PC-9 (cell line): ENCODE results near the gene GDE1. TPM values are rescaled to one million over a fixed set of nuclear protein-coding genes. Genes with fewer than 3 reads are reported as not detected.

Experiments
- BruUV-seq: library from RNA; stranded (reverse); fragments of 400-500 nt; replicated peaks from 2 replicates; lab custom pipeline; 2021; lab: Mats Ljungman, UMichigan
- CTCF ChIA-PET: fragments of 300-600 bp; sonication (Branson Sonifier 250); formaldehyde crosslinking; loops from one replicate; lab custom pipeline; 2022; ENCODE audit warnings: antibody characterized with exemption; lab: Charles Lee
- POLR2A ChIA-PET: fragments of 300-600 bp; sonication (Branson Sonifier 250); formaldehyde crosslinking; loops from one replicate; lab custom pipeline; 2022; ENCODE audit warnings: antibody characterized with exemption; ENCODE audit not compliant: unreplicated experiment; lab: Charles Lee
- DNase-seq, 2 experiments: peaks; one replicate each; pipeline versions ENCODE4 v3.0.0 to v3.0.0-alpha.2; 2015 to 2022; ENCODE audit warnings: mixed read lengths in 1 of 2
- H2AFZ ChIP-seq: fragments of 200-600 bp; sonication (generic); 2 replicates; pipeline ENCODE4 v1.8.1; 2017; ENCODE audit warnings: antibody characterized with exemption
- H3F3A ChIP-seq: fragments of 200-600 bp; sonication (generic); 2 replicates; pipeline ENCODE4 v1.8.1; 2017; ENCODE audit warnings: antibody characterized with exemption, mild to moderate bottlenecking, low read depth; ENCODE audit not compliant: insufficient read depth
- H3K27ac ChIP-seq: fragments of 200-600 bp; sonication (generic); 2 replicates; pipeline ENCODE4 v1.6.1; 2016; ENCODE audit warnings: mixed run types
- H3K27me3 ChIP-seq: fragments of 200-600 bp; sonication (generic); 2 replicates; pipeline ENCODE4 v1.6.1; 2016; ENCODE audit warnings: low read depth, mixed run types; ENCODE audit not compliant: insufficient read depth
- H3K36me3 ChIP-seq: fragments of 200-600 bp; sonication (generic); 2 replicates; pipeline ENCODE4 v1.6.1; 2016; ENCODE audit warnings: low read depth, mixed run types
- H3K4me1 ChIP-seq: fragments of 200-600 bp; sonication (generic); replicated peaks from 2 replicates; pipeline ENCODE4 v1.6.1; 2016; ENCODE audit warnings: mixed run types; ENCODE audit not compliant: insufficient read depth
- H3K4me2 ChIP-seq: fragments of 200-600 bp; sonication (generic); 2 replicates; pipeline ENCODE4 v1.6.1; 2017; ENCODE audit warnings: mixed run types
- H3K4me3 ChIP-seq: fragments of 200-600 bp; sonication (generic); 2 replicates; pipeline ENCODE4 v1.6.1; 2016; ENCODE audit warnings: mixed run types
- H3K79me2 ChIP-seq: fragments of 200-600 bp; sonication (generic); 2 replicates; pipeline ENCODE4 v1.6.1; 2017; ENCODE audit warnings: low read depth, mixed run types
- H3K9me2 ChIP-seq: fragments of 200-600 bp; sonication (generic); 2 replicates; pipeline ENCODE4 v1.8.1; 2017; ENCODE audit warnings: mild to moderate bottlenecking; ENCODE audit not compliant: insufficient read depth
- H3K9me3 ChIP-seq: fragments of 200-600 bp; sonication (generic); 2 replicates; pipeline ENCODE4 v1.8.1; 2016; ENCODE audit warnings: low read depth; ENCODE audit not compliant: insufficient read depth
- H4K20me1 ChIP-seq: fragments of 200-600 bp; sonication (generic); 2 replicates; pipeline ENCODE4 v1.8.1; 2017; ENCODE audit not compliant: insufficient read depth
- CTCF ChIP-seq: fragments of 200-600 bp; sonication (generic); conservative IDR thresholded peaks from 2 replicates; pipeline ENCODE4 v1.6.1; 2017; ENCODE audit warnings: mixed run types, antibody characterized with exemption, mild to moderate bottlenecking, moderate library complexity
- EZH2 ChIP-seq: fragments of 200-600 bp; sonication (generic); IDR thresholded peaks from 2 replicates; pipeline ENCODE4 v1.8.0; 2017; ENCODE audit warnings: antibody characterized with exemption, low read depth
- intact Hi-C: fragments of 100-400 bp; cut with micrococcal nuclease; formaldehyde crosslinking; loops from one replicate; pipeline ENCODE4 v1.10.0; 2022; ENCODE audit not compliant: unreplicated experiment
- total RNA-seq: library from RNA; stranded (reverse); gene quantifications from 2 replicates; pipeline ENCODE4 v1.2.3, GENCODE V29; 2021

The GDE1 gene
- total RNA-seq, 1 experiment from 2014 or later = 154 TPM

- POLR2A ChIA-PET = interaction anchor here (0.5 to 0.6 kb wide), 3 partner anchors 43 to 420 kb away, joined by 3 to 4 read pairs (median 3); no protein-coding TSS in a partner anchor
- Histone ChIP-seq H3K27ac (no peak overlapping the region), H3K9me2 (no peaks in the 10 kb centered on the region), H4K20me1 (no peaks in the 10 kb centered on the region), H3K9me3 (no peaks in the 10 kb centered on the region), H3K79me2 (no peaks in the 10 kb centered on the region), H3K4me3 (no peak overlapping the region), H3K27me3 (no peaks in the 10 kb centered on the region), H3K36me3 (no peaks in the 10 kb centered on the region), H3F3A (peaks cover 9% of the 10 kb centered on the region; the same call in 1 of the 2 replicates), H3K4me1 (no peaks in the 10 kb centered on the region; the same call in 1 of the 2 replicates), H3K4me2 (peak overlapping the region; percentile 80; the same call in 1 of the 2 replicates), H2AFZ (peak overlapping the region; percentile 81; the same call in 1 of the 2 replicates)
- CTCF ChIA-PET = interaction anchor here (1.0 to 1.1 kb wide), 2 partner anchors 28 to 39 kb away, joined by 6 read pairs; no protein-coding TSS in a partner anchor
- intact Hi-C loops = loop anchor here (5.0 kb wide), 2 partner anchors 49 to 746 kb away; no protein-coding TSS in a partner anchor
- no peak for DNase-seq
- no peak for TF ChIP-seq CTCF
- no peak for TF ChIP-seq EZH2
- BruUV-seq = TSS peak; percentile 53
Observed at GRCh38 chr16:19555938-19556771, 34.3 kb upstream of the GDE1 start.

- no peaks in the 10 kb centered on the region for H3K36me3 ChIP-seq
- H2AFZ ChIP-seq = peak within 1 kb of the TSS; percentile 81
- H3K9me3 ChIP-seq = no peaks in the 10 kb centered on the region
- TF ChIP-seq CTCF (peak; percentile 62), EZH2 (no peak)
- H3K27me3 ChIP-seq = no peaks in the 10 kb centered on the region
- no TSS peak for BruUV-seq
- no peak within 1 kb of the TSS for H3K27ac ChIP-seq
- H3F3A ChIP-seq = peaks cover 9% of the 10 kb centered on the region; the same call in 1 of the 2 replicates
- peak within 1 kb of the TSS; percentile 61 for H3K4me3 ChIP-seq
- POLR2A ChIA-PET = interaction anchor here (0.6 to 0.7 kb wide), 4 partner anchors 371 to 754 kb away, joined by 3 to 5 read pairs (median 3); no protein-coding TSS in a partner anchor
- H3K4me1 ChIP-seq = no peaks in the 10 kb centered on the region; the same call in 1 of the 2 replicates
- CTCF ChIA-PET = interaction anchor here (0.7 to 1.1 kb wide), 3 partner anchors 28 to 351 kb away, joined by 3 to 6 read pairs (median 6); no protein-coding TSS in a partner anchor
- peak; percentile 73 to 92 for DNase-seq
- H3K79me2 ChIP-seq = no peaks in the 10 kb centered on the region
- no peaks in the 10 kb centered on the region for H4K20me1 ChIP-seq
- intact Hi-C loops = loop anchor here (5.0 kb wide), 2 partner anchors 48 to 747 kb away; no protein-coding TSS in a partner anchor
- H3K9me2 ChIP-seq = no peaks in the 10 kb centered on the region
- H3K4me2 ChIP-seq = peak within 1 kb of the TSS; percentile 80
Observed at GRCh38 chr16:19555186-19555937, 33.5 kb upstream of the GDE1 start, which contains the start of gene VPS35L. TSS of gene VPS35L (plus strand) at chr16:19555703. CDS start at chr16:19555730, 27 bp downstream.

GRCh38 chr16:19549673-19550072, 27.8 kb upstream of the GDE1 start:
- intact Hi-C loops = no loop called here

More at GRCh38 chr16:19549673-19550072, 27.8 kb upstream of the GDE1 start:
- Histone ChIP-seq H3K4me1 (no peaks in the 10 kb centered on the region; the same call in 1 of the 2 replicates), H2AFZ (no peak overlapping the region), H3F3A (peaks cover 3% of the 10 kb centered on the region; the same call in 1 of the 2 replicates), H3K79me2 (no peaks in the 10 kb centered on the region), H3K36me3 (peaks cover 8% of the 10 kb centered on the region), H3K4me2 (no peak overlapping the region), H3K9me2 (no peaks in the 10 kb centered on the region), H3K27ac (no peak overlapping the region), H4K20me1 (no peaks in the 10 kb centered on the region), H3K4me3 (no peak overlapping the region), H3K9me3 (no peaks in the 10 kb centered on the region; the same call in 1 of the 2 replicates), H3K27me3 (no peaks in the 10 kb centered on the region)
- POLR2A ChIA-PET = no interaction called here
- no peak for DNase-seq
- TF ChIP-seq EZH2 = no peak
- no peak for TF ChIP-seq CTCF
- no TSS peak for BruUV-seq
- CTCF ChIA-PET = no interaction called here
